Stomach (tissue), 9 donors: Measurements from ENCODE around the gene MKNK2. TPM values are rescaled to one million over a fixed set of nuclear protein-coding genes. Genes with fewer than 3 reads are reported as not detected.

Experiments
- DNase-seq, 2 donors: peaks; one replicate each; pipeline versions ENCODE4 v3.0.0 to v3.0.0-alpha.2; 2013 to 2019
- H3K27ac ChIP-seq, 5 donors: fragments of 200-600 bp in 4 of 5; sonication (generic) in 4 of 5; one replicate each; pipeline ENCODE4 v1.5.1; 2013 to 2019; ENCODE audit warnings: mild to moderate bottlenecking in 1 of 5, moderate library complexity in 1 of 5
- H3K27me3 ChIP-seq, 3 donors: fragments of 200-600 bp; sonication (generic); one replicate each; pipeline ENCODE4 v1.5.1; 2017 to 2019; ENCODE audit warnings: mixed run types in 1 of 3
- H3K36me3 ChIP-seq, 4 donors: fragments of 200-600 bp; sonication (generic); 1 replicate in 3 of 4; 2 replicates in 1 of 4; pipeline ENCODE4 v1.5.1; 2016 to 2019
- H3K4me1 ChIP-seq, 4 donors: fragments of 200-600 bp; sonication (generic); one replicate each; pipeline ENCODE4 v1.5.1; 2016 to 2019
- H3K4me3 ChIP-seq, 4 donors: fragments of 200-600 bp; sonication (generic) in 3 of 4; one replicate each; pipeline ENCODE4 v1.5.1; 2016 to 2019; ENCODE audit warnings: mild to moderate bottlenecking in 1 of 4
- H3K9me3 ChIP-seq, 4 donors: fragments of 200-600 bp; sonication (generic); one replicate each; pipeline ENCODE4 v1.5.1; 2016 to 2019
- EP300 ChIP-seq: sonication (generic); formaldehyde crosslinking; IDR thresholded peaks from one replicate; pipeline ENCODE4 v1.6.1; 2017; ENCODE audit warnings: antibody characterized with exemption
- POLR2A ChIP-seq, 4 donors: fragments of 450-650 bp; IDR thresholded peaks; one replicate each; pipeline ENCODE4 v1.6.1; 2016; ENCODE audit warnings: antibody characterized with exemption in 4 of 4, control low read depth in 2 of 4, mild to moderate bottlenecking in 1 of 4, moderate library complexity in 1 of 4
- POLR2AphosphoS5 ChIP-seq, 3 donors: sonication (generic); formaldehyde crosslinking; IDR thresholded peaks; one replicate each; pipeline ENCODE4 v1.6.1; 2016; ENCODE audit warnings: antibody characterized with exemption in 3 of 3
- WGBS, 5 donors: extraction: QIAGEN DNeasy Blood & Tissue Kit in 3 of 5; methylation state at CpG; one replicate each; pipeline versions ENCODE4 v1.1.5 to v1.1.7; 2013 to 2018; 5-methylcytosine and 5-hydroxymethylcytosine counted together
- intact Hi-C: fragments of 100-400 bp; cut with DNase I; formaldehyde crosslinking; loops from one replicate; pipeline ENCODE4 v1.15.1; 2023; ENCODE audit warnings: low total_unique reads
- polyA plus RNA-seq, 3 donors: library from polyadenylated mRNA; stranded (reverse); fragments of 200-250 nt; gene quantifications; one replicate each; pipeline ENCODE4 v1.2.3, GENCODE V29; 2013
- total RNA-seq, 5 donors: library from RNA; depleted of rRNA; stranded (reverse); fragments of >200 nt; gene quantifications; one replicate each; pipeline versions ENCODE4 v1.1.0 to v1.2.3, GENCODE V29; 2014 to 2016
- TF ChIP-seq, protein P1 (sequence below), 7 experiments: fragments of 450-650 bp in 4 of 7; fragments of 200-600 bp in 3 of 7; sonication (generic) in 3 of 7; IDR thresholded peaks; one replicate each; pipeline ENCODE4 v1.5.1; 2016 to 2019; ENCODE audit warnings: antibody characterized with exemption in 7 of 7, control low read depth in 2 of 7, mild to moderate bottlenecking in 1 of 7
- donor health status: healthy with polysubstance abuse.
- donor health status: Bipolar disorder and iron deficiency.
- donor health status: healthy.

Gene MKNK2
- total and polyA plus RNA-seq, 8 donors: 38.7 to 192 (median 113) TPM

- H3K9me3 ChIP-seq: no peaks in the 10 kb centered on the region
- WGBS, 5 donors: 10 to 33% (median 27%) methylated on average over 9 to 22 of the region's 22 CpGs
- H3K36me3 ChIP-seq: no peaks in the 10 kb centered on the region
- DNase-seq: peak in 1 of 2 donors; percentile 92
- no peaks in the 10 kb centered on the region for H3K27me3 ChIP-seq
- intact Hi-C loops: no loop called here
- TF ChIP-seq, protein P1, sequence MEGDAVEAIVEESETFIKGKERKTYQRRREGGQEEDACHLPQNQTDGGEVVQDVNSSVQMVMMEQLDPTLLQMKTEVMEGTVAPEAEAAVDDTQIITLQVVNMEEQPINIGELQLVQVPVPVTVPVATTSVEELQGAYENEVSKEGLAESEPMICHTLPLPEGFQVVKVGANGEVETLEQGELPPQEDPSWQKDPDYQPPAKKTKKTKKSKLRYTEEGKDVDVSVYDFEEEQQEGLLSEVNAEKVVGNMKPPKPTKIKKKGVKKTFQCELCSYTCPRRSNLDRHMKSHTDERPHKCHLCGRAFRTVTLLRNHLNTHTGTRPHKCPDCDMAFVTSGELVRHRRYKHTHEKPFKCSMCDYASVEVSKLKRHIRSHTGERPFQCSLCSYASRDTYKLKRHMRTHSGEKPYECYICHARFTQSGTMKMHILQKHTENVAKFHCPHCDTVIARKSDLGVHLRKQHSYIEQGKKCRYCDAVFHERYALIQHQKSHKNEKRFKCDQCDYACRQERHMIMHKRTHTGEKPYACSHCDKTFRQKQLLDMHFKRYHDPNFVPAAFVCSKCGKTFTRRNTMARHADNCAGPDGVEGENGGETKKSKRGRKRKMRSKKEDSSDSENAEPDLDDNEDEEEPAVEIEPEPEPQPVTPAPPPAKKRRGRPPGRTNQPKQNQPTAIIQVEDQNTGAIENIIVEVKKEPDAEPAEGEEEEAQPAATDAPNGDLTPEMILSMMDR (IDR thresholded peaks at IDR 0.05): no peak
- TF ChIP-seq POLR2AphosphoS5 (IDR thresholded peaks at IDR 0.05) (peak in 2 of 3 donors; percentile 39 to 58), EP300 (no peak), POLR2A (IDR thresholded peaks at IDR 0.05) (no peak)
- H3K4me3 ChIP-seq: peak overlapping the region; percentile 12 to 39 (median 32)
- H3K4me1 ChIP-seq: peaks cover 71 to 93% (median 91%) of the 10 kb centered on the region in 4 donors
- H3K27ac ChIP-seq: peak overlapping the region; percentile 78 to 100 (median 100)
Measured at GRCh38 chr19:2055931-2056836, 5.1 kb upstream of the MKNK2 start.

DNA sequence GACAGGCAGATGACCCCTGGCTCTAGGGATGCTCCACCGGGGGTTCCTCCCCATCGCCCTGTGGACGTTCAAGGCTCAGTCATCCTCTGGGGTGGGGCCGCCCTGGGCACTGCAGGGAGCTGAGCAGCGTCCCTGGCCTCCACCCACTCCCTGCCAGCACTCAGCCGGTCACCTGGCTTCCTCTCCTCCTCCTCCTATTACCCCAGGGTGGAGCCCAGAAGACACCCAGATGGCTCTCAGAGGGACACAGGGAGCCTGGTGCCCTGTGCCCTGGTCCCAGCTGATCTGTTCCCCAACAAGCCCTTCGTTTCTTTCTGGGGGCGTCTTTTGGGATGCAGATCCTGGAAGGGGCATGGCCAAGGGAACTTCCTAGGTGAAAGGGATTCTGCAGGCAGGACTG is 3.7 kb upstream of the MKNK2 start:
- peaks cover 59 to 81% (median 80%) of the 10 kb centered on the region in 4 donors for H3K4me1 ChIP-seq
- intact Hi-C loops: no loop called here
- no peaks in the 10 kb centered on the region for H3K27me3 ChIP-seq
- peak overlapping the region in 4 of 5 donors; percentile 63 to 100 (median 100) for H3K27ac ChIP-seq
- H3K9me3 ChIP-seq: no peaks in the 10 kb centered on the region
- DNase-seq: peak in 1 of 2 donors; percentile 36
- WGBS, 5 donors: 49 to 67% (median 61%) methylated on average over 6 to 8 of the region's 8 CpGs
- H3K36me3 ChIP-seq: no peaks in the 10 kb centered on the region
- no peak overlapping the region for H3K4me3 ChIP-seq
- TF ChIP-seq POLR2AphosphoS5 (IDR thresholded peaks at IDR 0.05) (no peak), EP300 (no peak), POLR2A (IDR thresholded peaks at IDR 0.05) (no peak)
- TF ChIP-seq, protein P1 (IDR thresholded peaks at IDR 0.05): no peak

GRCh38 chr19:2053601-2054389 is 2.8 kb upstream of the MKNK2 start:
- peaks cover 58 to 81% (median 79%) of the 10 kb centered on the region in 4 donors for H3K4me1 ChIP-seq

More at GRCh38 chr19:2053601-2054389, 2.8 kb upstream of the MKNK2 start:
- Histone ChIP-seq H3K9me3 (no peaks in the 10 kb centered on the region), H3K36me3 (peaks cover 0 to 6% (median 5%) of the 10 kb centered on the region in 4 donors), H3K27me3 (no peaks in the 10 kb centered on the region), H3K4me3 (no peak overlapping the region), H3K27ac (peak overlapping the region; percentile 59 to 100 (median 100))
- peak; percentile 74 to 88 for DNase-seq
- intact Hi-C loops: no loop called here
- 57 to 74% (median 65%) methylated on average over 24 of the region's 24 CpGs for WGBS, 5 donors
- TF ChIP-seq POLR2A (IDR thresholded peaks at IDR 0.05) (no peak), POLR2AphosphoS5 (IDR thresholded peaks at IDR 0.05) (peak; percentile 47 to 69 (median 62)), EP300 (no peak)
- TF ChIP-seq, protein P1 (IDR thresholded peaks at IDR 0.05): no peak
